ENCODE data around the gene TMPO.
"Not testable (repeated sequence)": the region's sequence is repeated elsewhere in the genome, so short reads cannot be mapped to it uniquely, and the experiment has no call there.

Gene TMPO

DNA sequence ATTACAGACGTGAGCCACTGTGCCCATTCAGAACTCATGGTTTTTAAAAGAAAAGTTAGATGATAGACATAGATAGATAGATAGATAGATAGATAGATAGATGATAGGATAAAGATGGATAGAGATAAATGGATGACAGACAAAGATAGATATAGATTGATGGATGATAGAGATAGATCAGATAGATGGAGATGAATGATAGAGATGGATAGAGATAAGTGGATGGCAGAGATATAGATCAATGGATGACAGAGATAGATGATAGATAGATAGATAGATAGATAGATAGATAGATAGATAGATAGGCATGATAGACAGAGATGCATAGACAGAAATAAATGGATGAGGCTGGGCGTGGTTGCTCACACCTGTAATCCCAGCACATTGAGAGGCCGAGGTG, 64.4 kb downstream of the TMPO start:
- DNase-seq = no peak

DNA sequence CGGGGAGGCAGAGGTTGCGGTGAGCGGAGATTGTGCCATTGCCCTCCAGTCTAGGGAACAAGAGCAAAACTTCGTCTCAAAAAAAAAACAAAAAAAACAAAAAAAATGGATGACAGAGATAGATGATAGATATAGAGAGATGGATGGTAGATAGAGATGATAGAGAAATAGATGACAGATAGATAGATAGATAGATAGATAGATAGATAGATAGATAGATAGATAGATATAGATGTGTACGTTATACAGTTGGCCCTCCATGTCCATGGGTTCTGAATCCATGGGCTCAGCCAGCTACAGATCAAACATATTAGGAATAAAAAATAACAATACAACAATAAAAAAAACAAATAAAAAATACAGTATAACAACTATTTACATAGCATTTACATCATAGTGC, 65.3 kb downstream of the TMPO start:
- DNase-seq = no peak

DNA sequence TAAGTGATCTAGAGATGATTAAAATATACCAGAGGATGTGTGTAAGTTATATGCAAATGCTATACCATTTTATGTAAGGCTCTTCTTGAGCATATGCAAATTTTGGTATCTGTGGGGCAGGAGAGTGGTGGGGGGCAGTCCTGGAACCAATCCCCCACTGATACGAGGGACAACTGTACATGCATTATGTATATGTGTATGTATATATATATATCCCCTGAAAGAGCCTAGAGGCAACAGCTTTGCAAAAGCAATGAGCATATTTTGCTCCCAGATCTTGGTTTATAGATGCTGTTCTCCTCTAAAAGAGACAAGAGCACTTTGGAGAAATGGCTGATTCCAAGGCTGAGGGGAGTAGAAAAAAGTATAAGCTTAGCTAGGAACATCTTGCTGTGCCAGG, 65.7 kb downstream of the TMPO start:
- no peak for DNase-seq

DNA sequence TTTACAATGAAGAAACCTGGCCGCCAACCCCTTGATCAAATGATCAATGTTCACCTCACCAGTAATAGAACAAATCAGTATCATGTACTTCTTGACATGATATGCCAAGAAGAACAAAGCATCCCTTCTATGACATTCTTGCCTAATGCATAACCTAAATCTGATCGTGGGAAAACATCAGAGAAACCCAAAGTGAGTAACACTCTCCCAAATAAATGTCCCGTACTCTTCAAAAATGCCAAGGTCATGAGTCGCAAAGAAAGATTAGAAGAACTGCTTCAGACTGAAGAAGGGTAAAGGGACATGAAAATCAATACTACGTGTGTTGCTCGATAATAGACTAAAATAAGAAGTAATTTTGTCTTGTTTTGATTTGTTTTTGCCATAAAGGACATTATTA, 66.7 kb downstream of the TMPO start:
- DNase-seq = no peak

DNA sequence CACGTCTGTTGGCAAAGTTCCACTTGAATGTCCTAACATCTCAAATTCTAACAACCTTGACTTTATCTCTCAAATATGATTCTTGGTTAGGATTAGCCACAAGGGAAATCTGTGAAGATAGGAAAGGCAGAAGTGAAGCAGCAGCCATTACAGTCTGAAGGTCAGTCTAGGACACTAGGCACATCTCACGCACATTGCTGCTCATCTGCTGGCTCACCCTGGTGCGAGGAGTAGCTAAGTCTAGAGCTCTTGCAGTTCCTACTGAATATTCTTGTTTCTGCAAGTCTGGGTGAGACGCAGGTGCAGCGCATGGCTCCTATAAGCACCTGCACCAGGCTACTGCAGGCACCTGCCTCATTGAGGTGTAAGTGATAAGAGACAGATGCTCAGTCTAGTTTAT, 71.7 kb downstream of the TMPO start:
- DNase-seq = no peak

DNA sequence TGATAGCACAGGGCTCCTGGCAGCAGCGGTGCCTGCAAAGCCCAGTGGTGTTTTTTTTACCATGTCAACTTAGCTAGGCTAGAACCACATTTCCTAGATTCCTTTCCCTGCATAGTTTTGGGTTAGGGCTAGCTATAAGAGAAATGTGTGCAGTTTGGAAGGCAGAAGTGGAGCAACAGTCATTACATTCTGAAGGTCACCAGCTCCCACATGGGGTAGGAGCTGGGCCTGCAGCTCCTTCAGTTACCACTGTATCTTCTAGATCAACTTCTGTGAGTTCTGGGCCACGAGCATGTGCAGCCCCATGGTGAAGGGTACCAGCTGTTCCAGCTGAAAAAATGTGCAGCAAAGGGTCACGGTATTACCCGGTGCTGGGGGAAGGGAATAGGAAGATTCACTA, 75.8 kb downstream of the TMPO start:
- peak in 1 of 2 donors; percentile 25 for DNase-seq

DNA sequence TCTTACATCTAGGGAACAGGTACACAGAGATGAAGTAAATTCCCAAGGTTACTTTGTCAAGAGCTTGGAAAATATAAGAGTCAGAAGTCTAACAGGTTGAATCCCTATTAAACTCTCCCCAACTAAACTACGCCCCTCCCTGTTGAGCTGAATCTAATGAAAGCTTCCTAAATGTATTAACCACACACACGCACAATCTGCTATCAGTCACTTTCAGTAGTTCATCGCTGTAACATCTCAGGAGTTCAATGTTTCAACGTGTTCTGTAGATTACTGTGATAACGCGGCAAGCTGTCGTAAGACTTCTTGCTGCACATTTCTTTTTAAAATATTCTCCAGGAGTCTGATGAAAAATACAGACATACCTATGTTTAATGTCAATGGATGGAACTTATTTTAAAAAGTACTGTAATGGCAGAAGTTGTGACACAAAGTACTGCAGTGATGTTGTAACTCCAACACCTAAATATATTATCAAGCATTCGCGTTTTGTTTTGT, 77.5 kb downstream of the TMPO start:
- DNase-seq = peak in 1 of 2 donors; percentile 8

DNA sequence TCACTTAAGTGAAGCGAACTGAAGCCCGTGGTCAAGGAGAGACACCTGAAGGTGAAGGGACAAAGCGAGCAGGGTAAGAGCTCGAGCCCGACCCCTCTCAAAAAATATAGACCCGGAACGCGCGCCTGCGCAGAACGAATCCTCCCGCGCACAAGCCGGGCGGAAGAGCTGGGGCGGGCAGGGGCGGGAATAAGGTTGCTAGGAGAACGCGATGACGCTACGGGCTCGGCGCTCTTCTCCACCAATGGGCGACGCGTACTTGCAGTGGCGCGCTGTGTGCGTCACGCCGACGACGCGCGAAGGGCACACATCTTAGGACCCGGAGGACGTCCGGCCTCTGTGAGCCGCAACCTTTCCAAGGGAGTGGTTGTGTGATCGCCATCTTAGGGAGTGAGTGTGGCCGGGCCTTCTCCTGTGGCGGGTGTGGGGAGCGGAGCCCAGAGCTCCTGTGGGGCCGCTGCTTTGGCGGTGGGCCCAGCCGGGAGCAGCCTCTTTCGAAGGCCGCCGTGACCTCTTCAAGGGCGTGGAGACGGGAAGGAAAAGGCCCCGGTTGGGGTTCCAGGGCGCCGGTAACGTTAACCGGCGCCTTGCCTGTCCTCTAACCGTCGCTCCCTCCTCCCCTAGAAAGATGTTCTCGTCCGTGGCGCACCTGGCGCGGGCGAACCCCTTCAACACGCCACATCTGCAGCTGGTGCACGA, 78.1 kb downstream of the TMPO start, which contains the start of gene SLC25A3:
Gene SLC25A3, plus strand, starts transcription at position 336 of the 699 bp plus-strand sequence. Its CDS starts 293 bp downstream, at position 629.
- DNase-seq = peak; percentile 98 to 99

DNA sequence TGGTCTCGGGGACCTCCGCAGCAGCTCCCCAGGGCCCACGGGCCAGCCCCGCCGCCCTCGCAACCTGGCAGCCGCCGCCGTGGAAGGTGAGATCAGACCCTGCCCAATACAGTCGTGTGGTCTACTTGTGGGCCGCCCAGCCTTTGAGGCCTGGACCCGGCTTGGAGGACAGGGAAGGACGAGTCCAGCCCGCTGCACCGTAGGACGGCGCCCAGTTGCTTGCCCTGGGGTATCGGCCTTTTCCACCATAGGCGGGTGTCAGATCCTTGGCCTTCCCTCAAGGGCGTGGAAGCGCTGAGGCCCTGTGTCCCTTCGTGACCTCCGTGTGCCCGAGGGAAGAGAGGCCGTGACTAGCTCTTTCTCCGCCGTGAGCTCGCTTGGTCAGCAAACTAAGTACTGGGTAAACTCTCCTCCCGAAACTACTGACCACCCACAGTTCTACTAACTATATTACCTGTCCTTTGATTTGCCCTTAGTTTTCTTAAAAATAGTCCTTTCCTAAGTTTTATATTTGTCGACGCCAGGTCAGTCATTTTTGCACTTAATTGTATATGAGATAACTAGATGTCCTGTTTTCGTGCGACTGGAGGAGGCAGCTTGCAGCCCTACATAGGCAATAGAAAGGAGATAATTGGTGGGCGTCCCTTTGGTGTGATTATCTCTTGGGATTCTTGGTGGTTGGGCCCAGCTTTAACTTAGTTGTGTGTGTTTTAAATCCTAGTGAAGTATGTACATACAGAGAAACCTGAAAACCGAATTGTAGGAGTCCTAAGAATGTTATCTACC, 78.9 kb downstream of the TMPO start:
- DNase-seq = peak; percentile 53 to 64

DNA sequence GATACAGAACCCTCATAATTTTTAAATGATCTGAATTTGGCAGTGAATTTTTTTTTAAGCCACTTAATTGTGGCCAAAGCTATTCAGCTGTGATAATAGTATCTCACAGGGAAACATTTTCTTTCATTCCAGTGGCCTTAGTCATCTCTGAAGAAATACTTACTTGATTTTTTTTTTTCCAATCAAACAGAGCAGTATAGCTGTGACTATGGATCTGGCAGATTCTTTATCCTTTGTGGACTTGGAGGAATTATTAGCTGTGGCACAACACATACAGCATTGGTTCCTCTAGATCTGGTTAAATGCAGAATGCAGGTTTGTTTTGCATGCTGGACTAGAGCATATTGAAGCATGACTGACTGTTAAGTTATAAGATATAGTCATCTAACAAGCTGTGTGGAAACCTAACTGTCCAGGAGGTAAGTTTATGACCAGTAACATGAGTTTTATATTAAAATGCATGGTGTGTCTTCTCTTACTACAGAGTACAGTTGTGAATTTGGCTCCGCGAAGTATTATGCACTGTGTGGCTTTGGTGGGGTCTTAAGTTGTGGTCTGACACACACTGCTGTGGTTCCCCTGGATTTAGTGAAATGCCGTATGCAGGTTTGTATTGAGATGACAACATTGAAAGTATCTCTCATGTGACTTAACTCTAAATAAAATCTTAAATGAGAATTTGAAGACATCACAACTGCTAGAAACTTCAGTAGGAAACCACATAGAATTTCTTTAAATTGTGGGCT, 80.0 kb downstream of the TMPO start:
- no peak for DNase-seq

DNA sequence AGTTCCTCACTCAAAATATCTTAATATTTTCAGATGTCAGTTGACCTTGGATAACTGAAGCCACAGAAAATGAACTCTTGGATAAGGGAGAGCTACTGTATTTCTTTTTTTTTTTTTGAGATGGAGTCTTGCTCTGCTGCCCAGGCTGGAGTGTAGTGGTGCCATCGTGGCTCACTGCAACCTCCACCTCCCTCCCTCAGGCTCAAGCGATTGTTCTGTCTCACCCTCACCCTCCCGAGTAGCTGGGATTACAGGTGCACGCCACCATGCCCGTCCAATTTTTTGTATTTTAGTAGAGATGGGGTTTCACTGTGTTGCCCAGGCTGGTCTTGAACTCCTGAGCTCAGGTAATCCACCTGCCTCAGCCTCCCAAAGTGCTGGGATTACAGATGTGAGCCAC, 81.9 kb downstream of the TMPO start:
- not testable (repeated sequence) for DNase-seq
